Measurements from ENCODE around the gene SPEG.

Gene SPEG

GRCh38 chr2:219410390-219410789 lies 24.3 kb upstream of the SPEG start:
- TF ChIP-seq CTCF (IDR thresholded peaks at IDR 0.05; ENCODE audit: insufficient read depth, low read depth, low read length, missing control alignments): no peak
- DNase-seq (ENCODE audit: low read depth): no peak

GRCh38 chr2:219414857-219415256 lies 19.8 kb upstream of the SPEG start:
- no peak overlapping the region for H3K4me3 ChIP-seq (ENCODE audit: low read length)
- TF ChIP-seq CTCF (IDR thresholded peaks at IDR 0.05; ENCODE audit: insufficient read depth, low read depth, low read length, missing control alignments): no peak
- no peak for DNase-seq (ENCODE audit: low read depth)

More at GRCh38 chr2:219410390-219410789, 24.3 kb upstream of the SPEG start:
- H3K4me3 ChIP-seq (ENCODE audit: low read length): no peak overlapping the region

GRCh38 chr2:219415580-219416234 lies 18.9 kb upstream of the SPEG start:
- no peak overlapping the region for H3K4me3 ChIP-seq (ENCODE audit: low read length)

GRCh38 chr2:219416235-219416602 lies 18.4 kb upstream of the SPEG start:
- no peak overlapping the region for H3K4me3 ChIP-seq (ENCODE audit: low read length)
- no peak for TF ChIP-seq CTCF (IDR thresholded peaks at IDR 0.05; ENCODE audit: insufficient read depth, low read depth, low read length, missing control alignments)
- no peak for DNase-seq (ENCODE audit: low read depth)

More at GRCh38 chr2:219415580-219416234, 18.9 kb upstream of the SPEG start:
- DNase-seq (ENCODE audit: low read depth): no peak
- TF ChIP-seq CTCF (IDR thresholded peaks at IDR 0.05; ENCODE audit: insufficient read depth, low read depth, low read length, missing control alignments): no peak

- TF ChIP-seq CTCF (IDR thresholded peaks at IDR 0.05; ENCODE audit: insufficient read depth, low read depth, low read length, missing control alignments): no peak
- no peak for DNase-seq (ENCODE audit: low read depth)
Observed at GRCh38 chr2:219416938-219417337, 17.7 kb upstream of the SPEG start.

GRCh38 chr2:219417374-219417773 lies 17.3 kb upstream of the SPEG start:
- DNase-seq (ENCODE audit: low read depth): no peak
- H3K4me3 ChIP-seq (ENCODE audit: low read length): no peak overlapping the region
- no peak for TF ChIP-seq CTCF (IDR thresholded peaks at IDR 0.05; ENCODE audit: insufficient read depth, low read depth, low read length, missing control alignments)

More at GRCh38 chr2:219416938-219417337, 17.7 kb upstream of the SPEG start:
- no peak overlapping the region for H3K4me3 ChIP-seq (ENCODE audit: low read length)
